ENCODE measurements around the gene RASGEF1C. TPM values are rescaled to one million over a fixed set of nuclear protein-coding genes. Genes with fewer than 3 reads are reported as not detected.

Gene RASGEF1C
- total RNA-seq, 1 donor from 2014 or later = 0.27 TPM

- no peaks in the 10 kb centered on the region for H3K4me1 ChIP-seq
- no peak overlapping the region for H3K4me3 ChIP-seq
- DNase-seq = no peak
- peaks cover 64% of the 10 kb centered on the region for H3K27me3 ChIP-seq (ENCODE audit: low read depth)
- TF ChIP-seq CTCF (IDR thresholded peaks at IDR 0.05; ENCODE audit: borderline replicate concordance) = no peak
- no peaks in the 10 kb centered on the region for H3K36me3 ChIP-seq
- no peak overlapping the region for H3K27ac ChIP-seq (replicated peaks)
- H3K9me3 ChIP-seq (replicated peaks) = peaks cover 22% of the 10 kb centered on the region
- intact Hi-C loops (cut with micrococcal nuclease) = no loop called here
These were observed 66.0 kb downstream of the RASGEF1C start for GRCh38 chr5:180142824-180143610.

- no peak for DNase-seq
- Histone ChIP-seq H3K27ac (replicated peaks) (no peak overlapping the region), H3K4me1 (no peaks in the 10 kb centered on the region), H3K9me3 (replicated peaks) (peaks cover 14% of the 10 kb centered on the region), H3K27me3 (ENCODE audit: low read depth) (peaks cover 72% of the 10 kb centered on the region), H3K36me3 (no peaks in the 10 kb centered on the region), H3K4me3 (no peak overlapping the region)
- TF ChIP-seq CTCF (IDR thresholded peaks at IDR 0.05; ENCODE audit: borderline replicate concordance) = no peak
- intact Hi-C loops (cut with micrococcal nuclease) = no loop called here
These were observed 66.8 kb downstream of the RASGEF1C start for GRCh38 chr5:180142021-180142765.

- no peaks in the 10 kb centered on the region for H3K36me3 ChIP-seq
- DNase-seq = no peak
- intact Hi-C loops (cut with micrococcal nuclease) = no loop called here
These were observed 67.8 kb downstream of the RASGEF1C start for GRCh38 chr5:180141068-180141660.

GRCh38 chr5:180140571-180140970 lies 68.4 kb downstream of the RASGEF1C start:
- no peak overlapping the region for H3K27ac ChIP-seq (replicated peaks)
- H3K27me3 ChIP-seq (ENCODE audit: low read depth) = peaks cover 89% of the 10 kb centered on the region
- H3K36me3 ChIP-seq = no peaks in the 10 kb centered on the region
- H3K4me3 ChIP-seq = no peak overlapping the region
- no peak for DNase-seq
- no peaks in the 10 kb centered on the region for H3K4me1 ChIP-seq
- TF ChIP-seq CTCF (IDR thresholded peaks at IDR 0.05; ENCODE audit: borderline replicate concordance) = no peak
- intact Hi-C loops (cut with micrococcal nuclease) = no loop called here
- no peaks in the 10 kb centered on the region for H3K9me3 ChIP-seq (replicated peaks)

More at GRCh38 chr5:180141068-180141660, 67.8 kb downstream of the RASGEF1C start:
- TF ChIP-seq CTCF (IDR thresholded peaks at IDR 0.05; ENCODE audit: borderline replicate concordance) = no peak
- no peaks in the 10 kb centered on the region for H3K4me1 ChIP-seq
- no peak overlapping the region for H3K27ac ChIP-seq (replicated peaks)
- peaks cover 4% of the 10 kb centered on the region for H3K9me3 ChIP-seq (replicated peaks)
- peaks cover 83% of the 10 kb centered on the region for H3K27me3 ChIP-seq (ENCODE audit: low read depth)
- no peak overlapping the region for H3K4me3 ChIP-seq

GRCh38 chr5:180140079-180140554 lies 68.9 kb downstream of the RASGEF1C start:
- no peaks in the 10 kb centered on the region for H3K9me3 ChIP-seq (replicated peaks)
- DNase-seq = no peak
- no peaks in the 10 kb centered on the region for H3K4me1 ChIP-seq
- no peaks in the 10 kb centered on the region for H3K36me3 ChIP-seq
- H3K4me3 ChIP-seq = no peak overlapping the region
- peaks cover 92% of the 10 kb centered on the region for H3K27me3 ChIP-seq (ENCODE audit: low read depth)
- intact Hi-C loops (cut with micrococcal nuclease) = no loop called here
- H3K27ac ChIP-seq (replicated peaks) = no peak overlapping the region
- TF ChIP-seq CTCF (IDR thresholded peaks at IDR 0.05; ENCODE audit: borderline replicate concordance) = no peak

Data from left ventricle myocardium inferior (tissue), 1 donor.